HG02884 (cell line): ENCODE results near the gene TTR.

Source experiments
- ATAC-seq: cut with Tn5 transposase; IDR thresholded peaks from one replicate; pipeline ENCODE4 v1.9.1; 2021; ENCODE audit warnings: mild to moderate bottlenecking, moderate library complexity; ENCODE audit not compliant: unreplicated experiment

Gene TTR

DNA sequence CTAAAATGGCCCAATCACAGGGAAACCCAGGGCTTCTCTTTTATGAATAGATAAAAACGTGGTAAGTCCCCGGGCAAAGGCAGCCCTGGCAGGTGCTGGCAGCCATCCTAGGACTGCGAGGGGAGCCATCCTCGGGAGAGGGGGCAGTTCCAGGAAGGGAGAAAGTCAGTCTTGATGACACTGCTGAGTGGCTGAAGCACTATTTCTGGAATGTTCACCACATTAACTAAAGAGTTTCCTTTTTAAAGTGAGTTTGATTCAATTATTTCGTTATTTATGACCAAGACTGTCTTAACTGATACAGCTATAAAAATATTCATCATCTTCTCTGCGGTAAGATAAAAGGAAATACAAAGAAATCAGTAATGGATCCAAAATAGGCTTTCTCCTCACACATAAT is 20.4 kb downstream of the TTR start:
- ATAC-seq, result no peak

DNA sequence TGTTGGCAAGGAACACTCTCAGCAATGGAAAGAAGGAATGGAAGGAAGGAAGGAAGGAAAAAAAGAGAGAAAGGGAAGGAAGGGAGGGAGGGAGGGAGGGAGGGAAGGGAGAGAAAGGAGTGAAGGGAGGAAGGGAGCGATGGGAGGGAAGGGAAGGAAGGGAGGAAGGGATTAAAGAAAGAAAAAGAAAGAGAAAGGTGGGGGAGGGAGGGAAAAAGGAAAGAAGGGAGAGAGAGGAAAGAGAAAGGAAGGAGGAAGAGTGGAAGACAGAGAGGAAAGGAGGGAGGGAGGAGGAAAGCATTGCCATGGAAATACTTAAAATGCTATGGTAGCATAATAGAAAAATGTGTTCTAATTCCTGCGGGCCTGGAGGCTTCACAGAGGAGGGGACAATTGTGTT is 22.4 kb downstream of the TTR start:
- ATAC-seq, result no peak

DNA sequence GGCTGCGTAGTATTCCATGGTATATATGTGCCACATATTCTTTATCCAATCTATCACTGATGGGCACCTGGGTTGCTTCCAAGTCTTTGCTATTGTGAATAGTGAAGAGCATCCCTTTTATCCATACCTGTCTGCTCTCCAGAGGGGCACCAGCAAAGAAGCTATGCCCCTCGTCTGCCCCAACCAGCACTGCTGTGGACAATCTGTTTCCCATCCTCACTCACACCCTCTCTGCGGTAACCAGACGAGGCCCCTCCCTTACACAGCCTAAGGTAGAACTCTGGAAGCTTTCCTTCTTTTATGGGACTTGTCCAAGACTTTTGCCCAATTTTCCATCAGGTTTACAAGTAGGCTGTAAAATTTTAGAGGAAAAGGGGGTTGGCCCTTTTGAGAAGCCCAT is 24.9 kb downstream of the TTR start:
- ATAC-seq, result no peak

DNA sequence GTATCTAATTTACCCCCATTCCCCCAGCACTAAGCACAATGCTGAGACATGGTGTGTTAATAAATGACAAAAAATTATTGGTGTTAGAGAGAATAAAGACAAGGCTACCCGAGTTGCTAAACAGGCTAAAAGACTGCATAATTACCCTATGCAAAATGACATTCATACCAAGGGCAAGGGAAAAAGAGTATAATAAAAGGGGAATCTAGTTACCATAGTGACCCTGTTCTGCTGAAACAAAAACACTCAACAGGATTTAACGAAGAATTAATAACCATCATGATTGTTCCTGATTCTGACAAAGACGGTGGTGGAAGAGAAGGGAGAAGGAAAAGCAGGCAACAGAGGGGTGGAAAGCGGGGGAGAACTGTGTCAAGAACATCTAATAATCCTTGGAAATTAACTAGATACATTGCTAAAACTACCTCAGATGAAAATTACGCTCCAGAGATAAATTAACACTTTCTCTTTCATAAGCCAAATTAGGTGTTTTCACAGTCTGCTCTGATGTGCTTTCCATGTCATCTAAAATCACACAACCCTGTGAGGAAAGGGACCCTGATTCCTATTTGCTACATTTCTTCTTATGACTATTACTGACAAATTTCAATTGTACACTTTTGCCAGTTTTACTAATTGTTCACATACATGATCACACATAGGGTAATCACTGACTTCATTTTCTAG is 25.5 kb downstream of the TTR start:
- peak; percentile 39 for ATAC-seq

DNA sequence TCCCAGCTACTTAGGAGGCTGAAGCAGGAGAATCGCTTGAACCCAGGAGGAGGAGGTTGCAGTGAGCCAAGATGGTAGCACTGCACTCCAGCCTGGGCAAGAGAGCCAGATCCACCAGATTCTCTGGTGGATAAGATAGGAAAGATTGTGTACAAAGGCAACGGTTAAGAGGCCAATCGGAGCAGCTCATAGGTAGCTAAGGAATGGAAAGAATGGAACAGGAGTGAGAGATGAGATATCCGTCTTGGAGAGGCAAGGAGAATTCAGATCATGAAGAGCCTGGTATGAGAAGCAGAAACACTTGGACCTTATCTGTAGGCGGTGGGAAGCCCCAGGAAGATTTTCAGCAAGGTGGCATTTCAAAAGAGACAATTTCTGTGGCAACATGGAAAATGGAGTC is 27.1 kb downstream of the TTR start:
- no peak for ATAC-seq

DNA sequence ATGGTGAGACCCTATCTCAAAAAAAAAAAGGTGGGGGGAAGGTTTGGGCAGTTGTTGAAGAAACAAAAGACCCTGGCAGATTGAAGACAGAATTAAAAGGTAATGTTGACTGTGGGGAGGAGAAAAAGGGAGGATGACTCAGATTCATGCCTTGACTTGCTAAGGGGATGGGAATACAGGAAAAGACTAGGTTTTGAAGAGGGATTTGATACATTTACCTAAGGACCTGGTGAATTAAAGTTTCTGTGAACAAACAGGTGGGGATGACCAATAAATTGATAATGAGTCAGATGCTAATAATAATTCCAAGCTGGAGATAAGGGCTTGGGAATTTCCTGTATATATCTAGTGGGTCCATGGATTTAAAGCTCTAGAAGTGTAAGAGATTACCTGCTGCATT is 27.6 kb downstream of the TTR start:
- no peak for ATAC-seq

DNA sequence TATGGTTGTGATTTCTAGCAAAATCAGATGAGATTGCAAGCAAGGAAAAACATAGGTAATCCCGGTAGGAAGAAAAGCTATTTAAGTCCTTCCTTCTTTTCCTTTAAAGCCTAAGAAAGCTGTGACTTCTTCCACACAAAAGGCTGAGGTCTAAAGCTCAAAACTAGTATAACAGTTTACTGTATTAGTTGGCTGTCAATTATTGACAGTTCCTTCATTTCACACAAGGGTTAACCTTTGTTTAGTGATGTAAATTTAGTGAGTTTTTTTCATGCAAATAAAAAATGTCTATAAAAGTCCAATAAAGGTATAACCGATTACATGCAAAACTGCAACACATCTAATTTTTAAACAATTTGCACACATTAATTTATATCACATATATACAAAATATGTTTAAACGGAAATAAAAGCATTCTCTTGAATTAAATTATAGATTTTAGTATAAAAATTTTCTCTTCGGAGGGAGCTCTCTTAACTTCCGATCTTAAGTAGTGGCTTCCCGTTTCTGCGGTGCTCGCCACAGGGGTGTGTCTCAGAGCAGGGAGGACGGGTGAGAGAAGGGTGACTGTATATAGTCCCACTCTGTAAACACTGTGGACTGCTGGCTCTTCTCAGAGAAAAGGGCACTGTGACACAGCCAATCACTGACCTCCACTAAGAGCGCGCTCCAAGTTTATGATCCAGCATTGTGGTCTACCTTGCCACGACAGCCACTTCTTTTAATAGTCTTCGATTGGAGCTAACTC is 33.4 kb downstream of the TTR start:
- no peak for ATAC-seq

DNA sequence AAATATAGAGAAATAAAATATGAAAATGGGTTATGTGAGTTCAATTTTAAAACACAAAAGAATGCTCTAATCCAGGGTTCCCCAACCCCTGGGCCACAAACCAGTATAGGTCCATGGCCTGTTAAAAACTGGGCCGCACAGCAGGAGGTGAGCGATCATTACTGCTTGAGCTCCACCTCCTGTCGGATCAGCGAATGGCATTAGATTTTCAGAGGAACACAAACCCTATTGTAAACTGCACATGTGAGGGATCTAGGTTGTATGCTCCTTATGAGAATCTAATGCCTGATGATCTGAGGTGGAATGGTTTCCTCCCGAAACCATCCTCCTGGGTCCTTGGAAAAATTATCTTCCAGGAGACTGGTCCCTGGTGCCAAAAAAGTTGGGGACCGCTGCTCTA is 34.7 kb downstream of the TTR start:
- no peak for ATAC-seq

DNA sequence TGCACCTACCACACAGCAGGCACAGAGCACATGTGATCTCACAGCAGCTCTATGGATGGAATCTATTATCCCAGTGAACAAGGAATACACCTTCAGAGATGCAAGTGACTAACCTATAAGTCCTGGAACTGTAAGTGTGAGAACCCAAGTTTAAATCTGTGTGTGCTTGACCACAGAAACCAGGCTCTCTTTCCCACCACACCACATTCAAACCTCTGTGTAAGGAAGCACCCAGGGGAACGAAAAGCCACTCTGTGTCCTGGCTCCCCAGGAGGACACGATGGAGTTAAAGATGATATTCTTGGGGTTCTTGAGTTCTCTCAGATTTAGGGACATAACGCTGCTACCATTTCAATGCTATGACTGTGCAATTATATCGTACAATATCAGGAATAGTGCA is 38.9 kb downstream of the TTR start:
- ATAC-seq, result no peak

DNA sequence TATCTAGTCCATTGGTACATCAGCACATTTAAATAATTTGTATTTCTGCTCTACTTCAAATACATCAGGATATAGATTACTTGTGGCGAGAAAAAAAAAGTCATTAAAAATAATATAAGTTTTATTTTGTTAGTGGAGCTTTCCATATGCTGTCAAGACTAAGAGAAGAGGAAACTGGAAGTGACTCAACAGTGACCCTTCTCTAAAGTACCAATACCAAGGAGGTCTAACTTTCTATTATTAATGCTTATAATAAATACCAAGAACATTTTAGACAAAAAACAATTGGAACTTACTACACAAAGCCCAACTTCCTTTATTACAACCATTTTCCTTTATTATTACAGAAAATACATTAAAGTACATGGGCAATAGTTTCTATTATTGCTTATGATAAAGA is 39.8 kb downstream of the TTR start:
- ATAC-seq, result no peak

DNA sequence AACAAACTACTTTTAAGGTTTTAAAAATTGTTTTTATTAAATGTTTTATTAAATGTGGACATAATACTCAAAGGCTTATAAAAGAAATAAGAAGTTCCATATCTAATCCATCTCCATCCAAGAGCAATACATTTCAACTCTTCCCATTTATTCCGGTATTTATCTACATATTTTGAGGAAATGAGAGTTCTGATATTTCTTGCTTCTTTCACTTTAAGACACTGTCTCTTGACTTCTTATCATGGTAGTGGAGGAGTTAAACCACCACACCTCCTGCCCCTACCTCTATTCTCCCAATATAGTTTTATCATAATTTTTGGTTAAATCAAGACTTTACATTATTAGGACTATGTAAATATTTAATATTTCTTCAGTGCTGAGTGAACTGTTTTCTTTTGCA is 40.7 kb downstream of the TTR start:
- no peak for ATAC-seq

DNA sequence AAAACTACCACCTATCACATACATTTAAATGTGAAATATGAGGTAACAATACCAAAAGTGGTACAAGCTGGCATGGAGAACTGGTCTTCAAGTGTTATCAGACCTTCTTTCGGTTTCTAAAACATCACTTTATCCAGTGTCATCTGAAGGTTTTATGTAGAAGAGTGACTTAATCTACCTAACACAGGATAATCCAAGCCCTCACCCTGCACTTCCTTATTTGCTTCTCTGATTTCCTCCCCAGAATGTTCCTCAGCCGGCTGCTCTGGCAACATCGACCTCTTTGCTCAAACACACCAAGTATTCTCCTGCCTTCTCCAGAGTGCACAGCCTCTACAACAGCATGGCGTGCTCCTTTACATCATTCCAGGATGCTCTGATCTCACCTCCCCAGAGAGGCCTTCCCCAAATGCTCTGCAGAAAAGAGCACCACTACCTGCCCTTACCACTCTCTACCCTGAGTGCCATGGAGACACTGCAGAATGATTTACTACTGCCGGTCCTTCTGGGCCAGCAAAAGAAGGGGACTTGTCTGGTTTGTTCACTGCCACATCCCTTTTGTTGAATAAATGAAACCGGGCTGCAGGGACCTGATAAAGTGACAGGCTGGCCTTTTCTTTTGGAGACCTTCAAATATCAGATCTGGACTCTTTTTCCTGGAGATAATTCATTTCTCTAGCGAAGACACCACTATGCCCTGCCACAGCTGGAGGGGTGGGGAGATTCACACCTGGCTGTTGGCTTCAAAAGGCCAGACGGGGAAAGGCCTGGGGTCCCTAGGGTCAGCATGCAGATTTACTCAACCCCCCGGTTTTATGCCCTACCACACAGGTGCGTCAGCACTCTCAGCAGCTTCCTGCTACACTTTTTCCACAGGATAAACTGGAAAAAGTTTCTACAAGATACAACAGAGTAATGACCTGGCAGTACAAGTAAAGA is 42.0 kb downstream of the TTR start:
- ATAC-seq, result peak; percentile 3

DNA sequence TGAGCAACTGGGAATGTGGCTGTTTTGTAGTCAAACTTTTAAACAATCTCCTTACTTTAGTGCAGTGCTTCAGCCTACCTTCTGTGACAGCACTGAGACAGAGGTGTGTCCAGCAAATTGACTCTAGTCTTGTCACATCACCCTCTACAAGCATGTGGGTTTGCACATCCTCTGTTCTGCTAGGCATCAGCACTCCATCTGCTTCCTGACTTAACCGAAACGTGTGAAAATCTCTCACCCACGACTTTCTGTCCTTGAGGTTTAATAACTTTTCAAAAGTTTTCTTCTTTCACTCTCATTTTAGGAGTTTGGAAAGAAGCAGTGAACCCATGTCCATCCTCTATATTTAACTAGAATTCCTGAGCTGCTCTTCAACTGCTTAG is 42.6 kb downstream of the TTR start:
- ATAC-seq, result peak; percentile 99

DNA sequence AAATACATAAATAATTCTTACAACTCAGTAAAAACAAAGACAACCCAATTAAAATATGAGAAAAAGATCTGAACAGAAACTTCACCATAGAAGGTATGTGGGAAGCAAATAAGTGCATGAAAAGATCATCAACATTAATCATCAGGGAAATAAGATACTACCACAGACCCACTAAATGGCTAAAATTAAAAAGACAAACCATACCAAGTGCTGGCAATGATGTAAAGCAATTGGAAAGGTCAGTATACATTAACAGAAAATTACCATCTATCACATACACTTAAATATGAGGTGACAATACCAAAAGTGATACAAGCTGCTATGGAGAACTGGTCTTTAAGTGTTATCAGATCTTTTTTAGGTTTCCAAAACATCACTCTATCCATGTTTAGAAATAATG is 44.7 kb downstream of the TTR start:
- ATAC-seq, result no peak

DNA sequence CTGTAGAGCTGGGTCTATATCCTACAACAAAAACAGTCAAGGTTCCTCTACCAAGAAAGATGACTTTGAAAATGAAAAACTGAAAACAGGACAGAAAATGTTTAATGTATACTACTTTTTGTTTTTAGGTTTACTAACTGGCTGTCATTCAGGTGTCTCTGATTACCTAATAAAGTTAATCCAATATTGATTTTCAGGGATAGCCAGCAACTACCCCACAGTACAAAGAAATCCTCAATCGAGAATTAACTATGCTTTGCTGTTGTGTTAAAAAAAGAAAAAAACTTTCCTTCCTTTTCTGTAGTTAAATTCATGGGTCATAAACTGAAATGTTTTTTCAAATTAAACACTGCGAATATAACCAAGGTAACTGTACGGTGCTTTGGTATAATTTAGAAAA is 45.8 kb downstream of the TTR start:
- no peak for ATAC-seq

DNA sequence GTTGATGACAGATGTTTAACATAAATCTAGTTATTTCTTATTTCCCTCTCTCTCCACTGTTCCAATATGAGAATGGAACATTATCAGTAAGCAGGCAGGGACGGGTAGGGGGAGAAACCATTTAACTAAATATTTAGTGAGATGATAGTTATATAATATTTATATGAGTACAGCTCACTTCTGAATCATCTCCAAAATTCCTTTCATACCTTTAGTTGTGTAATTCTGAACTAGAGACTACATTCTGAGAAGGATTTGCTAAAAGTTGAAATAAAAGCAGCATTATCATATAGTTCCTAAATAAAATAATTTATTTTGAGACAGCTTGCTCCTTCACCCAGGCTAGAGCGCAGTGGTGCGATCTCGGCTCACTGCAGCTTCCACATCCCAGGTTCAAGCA is 51.3 kb downstream of the TTR start:
- no peak for ATAC-seq

DNA sequence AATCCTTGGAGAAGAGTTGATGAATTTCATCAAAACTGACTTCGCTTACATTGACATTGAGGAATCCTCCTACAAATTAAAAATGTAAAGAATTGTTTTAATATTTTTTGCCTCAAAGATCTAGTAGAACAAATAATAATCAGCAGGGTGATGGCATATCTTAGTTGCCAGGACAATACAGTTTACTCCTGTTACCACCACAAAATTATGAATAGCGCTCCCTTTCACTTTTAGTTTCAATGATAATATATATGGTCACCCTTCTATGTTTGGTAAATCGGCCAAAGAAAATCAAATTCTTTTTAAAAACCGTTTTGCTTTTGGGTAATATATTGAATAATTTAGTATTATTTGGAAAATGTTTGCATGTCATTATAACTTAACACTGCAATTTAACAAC is 53.7 kb downstream of the TTR start:
- ATAC-seq, result no peak

DNA sequence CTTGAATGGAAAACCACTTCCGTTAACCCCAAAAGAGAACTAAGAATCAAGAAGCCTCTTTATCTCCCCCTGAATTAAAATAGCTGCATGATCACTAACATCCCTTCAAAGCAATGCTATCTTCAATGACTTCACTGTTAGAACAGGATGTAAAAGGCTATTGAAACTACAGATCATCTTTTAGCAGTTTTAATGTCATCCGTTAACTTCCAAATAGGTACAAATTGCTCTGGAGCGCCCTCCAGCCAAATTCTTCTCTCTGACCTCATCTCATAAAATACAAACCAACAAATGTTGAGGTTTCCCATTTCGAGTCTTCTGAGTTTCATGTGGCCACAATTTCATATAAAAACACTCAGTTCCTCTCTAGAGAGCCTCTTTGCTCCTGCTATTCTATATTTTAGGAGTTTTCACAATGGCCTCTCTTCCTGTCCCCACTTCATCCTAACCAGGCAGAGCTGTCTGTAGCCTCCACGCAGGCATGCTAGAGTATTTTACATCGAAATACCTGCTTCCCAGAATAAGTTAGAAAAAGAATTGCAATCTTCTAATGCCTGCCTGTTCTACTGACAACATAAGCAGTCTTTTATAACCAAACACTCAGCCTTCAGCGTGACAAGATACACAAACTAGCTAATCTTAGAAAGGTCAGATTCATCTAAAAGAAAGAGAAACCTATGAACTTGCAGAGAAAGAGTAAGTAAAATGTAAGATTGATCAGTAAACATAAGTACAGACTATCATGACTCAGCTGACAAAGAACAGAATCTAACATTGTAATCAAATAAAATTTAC is 54.9 kb downstream of the TTR start:
- no peak for ATAC-seq

DNA sequence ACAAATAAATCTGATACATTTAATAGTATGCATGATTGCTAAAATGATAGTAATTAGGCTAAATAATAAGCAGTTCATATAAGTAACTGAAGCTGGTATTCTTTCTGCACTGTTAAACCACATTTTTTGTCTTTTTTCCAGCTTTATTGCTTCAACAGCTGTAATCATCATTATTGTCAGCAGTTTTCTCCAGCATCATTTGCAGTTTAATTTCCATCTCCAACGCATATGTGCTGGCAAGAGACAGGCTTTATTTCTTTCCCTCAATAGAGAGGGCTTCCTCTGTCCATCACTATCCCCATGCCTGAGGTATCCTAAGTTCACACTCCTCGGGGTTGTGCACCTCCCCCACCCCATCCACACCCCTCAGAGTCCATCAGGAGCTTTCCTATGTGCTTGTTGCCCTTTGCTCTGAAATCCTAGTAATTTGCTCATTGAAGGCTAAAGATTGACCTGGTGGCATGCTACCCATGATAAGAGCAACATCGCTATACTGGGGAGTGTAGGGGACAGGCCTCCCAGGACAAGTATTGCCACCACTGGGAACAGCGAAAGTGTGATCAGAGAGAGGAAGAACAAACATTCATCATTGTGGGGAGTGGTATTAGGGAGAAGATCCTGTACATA is 55.6 kb downstream of the TTR start:
- ATAC-seq, result no peak
